Adipocyte (in vitro differentiated cells): ENCODE data around the gene MOB3B.

ENCODE experiments used
- DNase-seq: peaks from one replicate; pipeline ENCODE4 v3.0.0-alpha.2; 2015; ENCODE audit warnings: low read depth
- H3K27me3 ChIP-seq: replicated peaks from 2 replicates; pipeline ENCODE4 v1.7.0; 2013; ENCODE audit warnings: mild to moderate bottlenecking, low read length, moderate library complexity; ENCODE audit not compliant: control insufficient read depth, insufficient read depth
- H3K36me3 ChIP-seq: 2 replicates; pipeline ENCODE4 v1.7.0; 2013; ENCODE audit warnings: low read length, mild to moderate bottlenecking, moderate library complexity; ENCODE audit not compliant: control insufficient read depth, insufficient read depth, severe bottlenecking
- H3K4me1 ChIP-seq: 2 replicates; pipeline ENCODE4 v1.7.0; 2013; ENCODE audit warnings: mild to moderate bottlenecking, low read length, moderate library complexity; ENCODE audit not compliant: control insufficient read depth, insufficient read depth
- H3K4me3 ChIP-seq: 2 replicates; pipeline ENCODE4 v1.7.0; 2013; ENCODE audit warnings: mild to moderate bottlenecking, low read length, moderate library complexity
- H3K9ac ChIP-seq: 2 replicates; pipeline ENCODE4 v1.7.0; 2013; ENCODE audit warnings: mild to moderate bottlenecking, low read length, moderate library complexity
- H3K9me3 ChIP-seq: 2 replicates; pipeline ENCODE4 v1.7.0; 2013; ENCODE audit warnings: mild to moderate bottlenecking, low read length, moderate library complexity; ENCODE audit not compliant: control insufficient read depth

Gene MOB3B

GRCh38 chr9:27353474-27354229, 176.0 kb downstream of the MOB3B start:
- DNase-seq, result no peak
- H3K36me3 ChIP-seq, result no peaks in the 10 kb centered on the region

DNA sequence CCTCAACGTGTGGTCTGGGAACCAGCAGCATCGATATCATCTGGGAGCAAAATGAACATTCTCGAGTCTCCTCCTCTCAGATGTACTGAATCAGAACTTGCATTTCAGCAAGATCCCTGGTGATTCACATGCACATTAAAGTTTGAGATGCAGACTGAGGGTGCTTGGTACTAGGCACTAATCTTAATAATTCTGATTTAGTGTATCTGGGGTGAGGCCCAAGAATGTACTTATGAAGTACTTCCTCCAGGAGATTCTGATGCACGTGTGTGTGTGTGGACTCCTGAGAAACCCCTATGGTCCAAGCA, 176.5 kb downstream of the MOB3B start:
- no peaks in the 10 kb centered on the region for H3K36me3 ChIP-seq
- no peaks in the 10 kb centered on the region for H3K9me3 ChIP-seq
- no peak for DNase-seq
- no peaks in the 10 kb centered on the region for H3K27me3 ChIP-seq
- peaks cover 26% of the 10 kb centered on the region for H3K4me1 ChIP-seq
- H3K4me3 ChIP-seq, result no peak overlapping the region
- H3K9ac ChIP-seq, result no peak overlapping the region

More at GRCh38 chr9:27353474-27354229, 176.0 kb downstream of the MOB3B start:
- Histone ChIP-seq H3K27me3 (no peaks in the 10 kb centered on the region), H3K4me1 (peaks cover 26% of the 10 kb centered on the region), H3K4me3 (no peak overlapping the region), H3K9ac (no peak overlapping the region), H3K9me3 (no peaks in the 10 kb centered on the region)

- H3K36me3 ChIP-seq, result no peaks in the 10 kb centered on the region
- no peaks in the 10 kb centered on the region for H3K27me3 ChIP-seq
- DNase-seq, result no peak
Observed at GRCh38 chr9:27352457-27353165, 177.0 kb downstream of the MOB3B start.

GRCh38 chr9:27351438-27351837, 178.2 kb downstream of the MOB3B start:
- Histone ChIP-seq H3K9me3 (no peaks in the 10 kb centered on the region), H3K4me1 (peaks cover 26% of the 10 kb centered on the region), H3K36me3 (no peaks in the 10 kb centered on the region), H3K4me3 (no peak overlapping the region), H3K27me3 (no peaks in the 10 kb centered on the region), H3K9ac (no peak overlapping the region)
- no peak for DNase-seq

More at GRCh38 chr9:27352457-27353165, 177.0 kb downstream of the MOB3B start:
- no peaks in the 10 kb centered on the region for H3K9me3 ChIP-seq
- H3K4me3 ChIP-seq, result no peak overlapping the region
- H3K9ac ChIP-seq, result no peak overlapping the region
- H3K4me1 ChIP-seq, result peaks cover 26% of the 10 kb centered on the region

DNA sequence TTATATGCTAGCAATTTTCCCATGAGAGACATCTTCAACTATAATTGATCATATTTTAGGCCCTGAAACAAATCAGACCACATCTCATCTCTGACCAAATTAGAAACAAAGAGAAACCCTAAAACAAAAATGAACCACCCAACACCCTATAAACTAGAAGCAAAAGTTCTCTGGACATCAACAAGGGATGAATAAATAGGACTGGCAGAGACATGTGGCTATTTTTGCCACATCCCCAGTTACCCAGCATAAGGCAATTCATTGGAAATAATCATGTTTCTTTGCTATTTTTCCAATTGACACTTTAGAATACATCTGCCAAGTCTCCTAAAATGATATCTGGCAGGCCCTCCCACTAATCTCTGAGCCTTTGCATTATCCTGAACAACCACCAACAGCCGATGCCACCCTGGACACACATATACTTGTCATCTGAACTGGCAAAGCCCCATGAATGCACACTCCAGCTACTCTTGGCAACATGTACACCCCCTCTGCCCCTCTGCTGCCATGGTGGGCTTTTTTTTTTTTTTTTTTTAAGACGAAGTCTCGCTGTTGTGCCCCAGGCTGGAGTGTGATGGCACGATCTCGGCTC, 179.1 kb downstream of the MOB3B start:
- no peaks in the 10 kb centered on the region for H3K27me3 ChIP-seq
- H3K9me3 ChIP-seq, result no peaks in the 10 kb centered on the region
- H3K36me3 ChIP-seq, result no peaks in the 10 kb centered on the region
- no peak for DNase-seq
- peaks cover 26% of the 10 kb centered on the region for H3K4me1 ChIP-seq
- no peak overlapping the region for H3K4me3 ChIP-seq
- H3K9ac ChIP-seq, result no peak overlapping the region

DNA sequence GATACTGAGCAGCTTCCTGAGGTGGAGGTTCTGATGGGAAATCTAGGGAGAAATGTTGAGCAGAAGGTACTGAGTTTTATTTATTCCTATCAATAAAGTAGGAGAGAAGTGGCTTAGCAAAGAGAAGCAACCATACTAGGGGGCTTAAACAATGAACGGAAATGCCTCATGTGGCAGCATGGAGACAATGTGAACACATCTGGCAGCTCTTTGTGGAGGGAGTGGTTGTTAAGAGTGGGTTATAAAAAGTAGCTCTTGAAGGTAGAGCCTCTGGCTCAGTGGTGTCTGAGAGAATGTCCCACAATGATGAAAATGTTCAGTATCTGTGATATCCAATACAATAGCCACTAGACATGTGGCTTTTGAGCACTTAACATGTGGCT, 179.9 kb downstream of the MOB3B start:
- Histone ChIP-seq H3K9me3 (no peaks in the 10 kb centered on the region), H3K9ac (no peak overlapping the region), H3K4me3 (no peak overlapping the region), H3K36me3 (no peaks in the 10 kb centered on the region), H3K4me1 (peaks cover 22% of the 10 kb centered on the region), H3K27me3 (no peaks in the 10 kb centered on the region)
- DNase-seq, result no peak

DNA sequence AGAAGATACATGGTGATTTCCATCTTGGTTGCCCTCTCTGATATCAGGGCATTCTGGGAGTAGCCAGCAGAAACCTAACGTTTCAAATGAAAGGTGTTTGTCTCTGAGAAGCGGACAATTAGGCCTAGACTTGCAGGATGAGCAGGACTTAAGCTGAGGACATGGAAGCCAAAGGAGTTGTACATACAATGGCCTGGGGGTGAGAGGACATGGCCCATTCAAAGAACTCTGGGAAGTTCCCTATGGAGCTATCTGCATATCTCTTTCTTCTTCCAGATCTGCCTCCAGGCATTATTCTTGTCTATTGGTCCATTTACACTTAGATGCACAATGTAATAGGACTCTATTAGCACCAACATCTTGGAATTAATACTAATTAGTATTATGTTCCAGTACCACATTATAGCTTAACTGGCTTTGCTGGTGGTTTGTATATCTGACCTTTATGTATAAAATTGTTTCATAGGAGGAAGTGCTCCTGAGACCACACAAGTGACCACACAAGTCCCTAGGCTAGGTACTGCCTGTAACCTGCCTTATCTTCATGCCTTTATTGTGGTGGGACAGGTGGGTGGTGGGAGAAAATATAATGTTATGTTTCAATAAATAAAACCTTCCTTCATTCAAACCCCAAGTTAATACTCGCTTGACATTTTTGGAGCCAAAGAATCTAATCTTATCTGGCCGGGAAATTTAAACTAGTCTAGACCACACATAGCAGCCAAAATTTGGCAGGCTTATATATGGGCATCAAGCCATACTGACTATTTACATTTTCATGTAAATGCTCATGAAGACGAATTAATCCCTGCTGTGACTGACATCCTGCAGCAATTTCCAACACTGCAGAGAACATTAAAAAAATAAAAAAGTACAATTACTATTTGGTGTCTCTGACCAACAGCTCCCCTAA, 180.6 kb downstream of the MOB3B start:
- Histone ChIP-seq H3K27me3 (no peaks in the 10 kb centered on the region), H3K4me1 (peaks cover 15% of the 10 kb centered on the region), H3K9ac (no peak overlapping the region), H3K4me3 (no peak overlapping the region), H3K36me3 (no peaks in the 10 kb centered on the region), H3K9me3 (no peaks in the 10 kb centered on the region)
- DNase-seq, result no peak

DNA sequence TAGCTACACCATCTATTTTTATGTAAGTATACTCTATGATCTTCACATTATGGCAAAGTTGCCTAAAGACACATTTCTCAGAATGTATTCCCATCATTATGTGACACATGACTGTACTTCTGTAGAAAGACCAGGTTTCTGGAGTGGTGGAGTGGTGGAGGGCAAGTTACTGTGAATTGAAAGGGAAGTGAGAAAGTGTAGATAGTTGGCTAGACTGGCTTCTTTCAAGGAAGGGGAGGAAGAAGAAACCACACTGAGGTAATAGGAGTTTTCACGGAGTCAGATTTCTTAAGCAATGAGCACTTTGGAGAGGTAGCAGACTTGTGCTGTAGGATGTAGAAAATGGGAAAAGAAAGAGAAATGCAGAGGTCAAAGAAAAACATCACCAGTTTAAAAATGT, 181.7 kb downstream of the MOB3B start:
- no peaks in the 10 kb centered on the region for H3K36me3 ChIP-seq
- H3K4me3 ChIP-seq, result no peak overlapping the region
- no peak for DNase-seq
- H3K9ac ChIP-seq, result no peak overlapping the region
- H3K4me1 ChIP-seq, result peaks cover 6% of the 10 kb centered on the region
- H3K27me3 ChIP-seq, result no peaks in the 10 kb centered on the region
- H3K9me3 ChIP-seq, result no peaks in the 10 kb centered on the region

DNA sequence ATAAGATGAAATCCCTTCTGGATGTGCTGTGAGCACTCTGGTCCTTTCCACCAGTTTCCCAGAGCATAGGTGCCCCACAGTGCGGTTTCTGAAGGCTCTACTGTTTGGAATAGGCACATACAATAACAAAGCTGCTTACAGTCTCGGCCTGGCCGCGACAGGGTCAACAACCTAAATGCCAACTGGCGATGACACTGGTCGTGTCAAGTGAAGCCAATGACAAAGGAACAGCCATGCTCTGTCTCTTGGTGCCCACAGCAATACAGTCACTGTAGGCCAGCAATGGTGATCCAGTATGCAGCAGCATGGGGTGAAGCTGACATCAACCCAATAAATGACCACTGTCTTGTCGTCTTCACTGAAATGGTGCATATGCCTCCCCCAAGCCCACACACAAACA, 184.8 kb downstream of the MOB3B start:
- Histone ChIP-seq H3K27me3 (no peaks in the 10 kb centered on the region), H3K4me1 (peaks cover 19% of the 10 kb centered on the region), H3K9ac (no peak overlapping the region), H3K36me3 (no peaks in the 10 kb centered on the region), H3K4me3 (no peak overlapping the region), H3K9me3 (no peaks in the 10 kb centered on the region)
- DNase-seq, result no peak

DNA sequence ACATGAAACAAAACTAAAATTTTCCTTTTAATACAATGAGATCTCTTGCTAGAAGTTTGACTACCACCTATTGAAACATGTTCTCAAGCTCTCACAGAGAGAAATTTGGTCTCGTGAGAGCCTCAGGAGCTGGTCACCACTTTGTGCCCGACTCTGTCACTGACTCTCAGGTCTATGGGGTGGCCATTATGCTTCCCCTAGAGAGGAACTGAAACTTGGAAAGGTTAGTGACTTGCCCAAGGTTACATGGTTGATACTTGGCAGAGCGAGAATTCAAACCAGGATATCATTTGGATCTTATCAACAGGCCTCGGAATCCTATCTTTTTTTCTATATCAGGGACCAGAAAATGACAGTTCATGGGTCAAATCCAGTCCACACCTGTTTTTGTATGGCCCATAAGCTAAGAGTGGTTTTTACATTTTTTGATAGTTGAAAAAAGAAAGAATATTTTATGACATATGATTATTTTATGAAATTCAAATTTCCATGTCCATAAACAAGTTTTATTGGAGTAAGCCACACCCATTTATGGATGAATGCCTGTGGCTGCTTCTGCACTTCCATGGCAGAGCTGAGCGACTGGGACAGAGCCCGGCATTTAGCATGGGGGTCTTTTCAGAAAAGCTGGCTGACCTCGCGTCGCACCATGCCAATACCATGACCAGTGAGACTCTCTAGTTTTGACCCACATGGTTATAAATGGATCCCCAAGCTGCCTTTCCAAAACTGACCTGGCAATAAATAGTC, 187.9 kb downstream of the MOB3B start:
- H3K36me3 ChIP-seq, result no peaks in the 10 kb centered on the region
- H3K27me3 ChIP-seq, result no peaks in the 10 kb centered on the region
- H3K4me3 ChIP-seq, result no peak overlapping the region
- no peaks in the 10 kb centered on the region for H3K9me3 ChIP-seq
- peaks cover 24% of the 10 kb centered on the region for H3K4me1 ChIP-seq
- DNase-seq, result no peak
- no peak overlapping the region for H3K9ac ChIP-seq
